ENCODE measurements around the gene MYO1E.
A peak's percentile ranks its signal among the peaks of the same experiment; 100 is the strongest.
"Not testable (repeated sequence)": the region's sequence is repeated elsewhere in the genome, so short reads cannot be mapped to it uniquely, and the experiment has no call there.

The MYO1E gene

GRCh38 chr15:59387196-59387878 is 14.7 kb upstream of the MYO1E start:
- not testable (repeated sequence) for DNase-seq

GRCh38 chr15:59385171-59385570 is 12.5 kb upstream of the MYO1E start:
- DNase-seq = no peak

GRCh38 chr15:59384507-59384906 is 11.8 kb upstream of the MYO1E start:
- no peak for DNase-seq

GRCh38 chr15:59380902-59381610 is 8.4 kb upstream of the MYO1E start:
- DNase-seq = no peak

- no peak for DNase-seq
Observed at GRCh38 chr15:59379531-59379930, 6.9 kb upstream of the MYO1E start.

- no peak for DNase-seq
Observed at GRCh38 chr15:59378855-59379254, 6.2 kb upstream of the MYO1E start.

GRCh38 chr15:59377924-59378323 is 5.3 kb upstream of the MYO1E start:
- DNase-seq = no peak

- no peak for DNase-seq
Observed at GRCh38 chr15:59376733-59377132, 4.1 kb upstream of the MYO1E start.

- DNase-seq = no peak
Observed at GRCh38 chr15:59373215-59373614, 544 bp upstream of the MYO1E start.

- DNase-seq = peak in 33 of 56 donors; percentile 4 to 70 (median 35)
Observed at GRCh38 chr15:59371458-59372351, 966 bp downstream of the MYO1E start.

GRCh38 chr15:59369597-59369996 is 3.1 kb downstream of the MYO1E start:
- DNase-seq = no peak

- peak in 3 of 56 donors; percentile 6 to 18 (median 6) for DNase-seq
Observed at GRCh38 chr15:59367022-59367451, 5.6 kb downstream of the MYO1E start.

- DNase-seq = no peak
Observed at GRCh38 chr15:59366333-59367021, 6.2 kb downstream of the MYO1E start.

GRCh38 chr15:59364248-59364647 is 8.4 kb downstream of the MYO1E start:
- DNase-seq = no peak

- DNase-seq = no peak
Observed at GRCh38 chr15:59362331-59362730, 10.3 kb downstream of the MYO1E start.

GRCh38 chr15:59360896-59361295 is 11.8 kb downstream of the MYO1E start:
- no peak for DNase-seq

GRCh38 chr15:59360305-59360704 is 12.4 kb downstream of the MYO1E start:
- no peak for DNase-seq

- DNase-seq = no peak
Observed at GRCh38 chr15:59355730-59356129, 16.9 kb downstream of the MYO1E start.

- DNase-seq = no peak
Observed at GRCh38 chr15:59354417-59355031, 18.1 kb downstream of the MYO1E start.

- DNase-seq = no peak
Observed at GRCh38 chr15:59353994-59354416, 18.7 kb downstream of the MYO1E start.

- DNase-seq = no peak
Observed at GRCh38 chr15:59352683-59353082, 20.0 kb downstream of the MYO1E start.
